Urinary bladder (tissue), 4 donors: ENCODE results near the gene CHCHD5. TPM values are rescaled to one million over a fixed set of nuclear protein-coding genes. Genes with fewer than 3 reads are reported as not detected.
"Not testable (repeated sequence)": the region's sequence is repeated elsewhere in the genome, so short reads cannot be mapped to it uniquely, and the experiment has no call there.

Source experiments
- DNase-seq: peaks from one replicate; pipeline ENCODE4 v3.0.0-alpha.2; 2015; ENCODE audit errors: extremely low spot score
- H3K27ac ChIP-seq: one replicate; pipeline ENCODE4 v1.5.1; 2013; ENCODE audit warnings: low read depth, mild to moderate bottlenecking, moderate library complexity
- H3K36me3 ChIP-seq: one replicate; pipeline ENCODE4 v1.6.1; 2013; ENCODE audit warnings: mild to moderate bottlenecking, moderate library complexity; ENCODE audit not compliant: insufficient read depth
- H3K4me1 ChIP-seq: one replicate; pipeline ENCODE4 v1.6.1; 2013; ENCODE audit warnings: mild to moderate bottlenecking, moderate library complexity; ENCODE audit not compliant: insufficient read depth
- H3K4me3 ChIP-seq: one replicate; pipeline ENCODE4 v1.5.1; 2013; ENCODE audit warnings: low read depth, low read length
- WGBS: extraction: QIAGEN DNeasy Blood & Tissue Kit; methylation state at CpG from one replicate; pipeline ENCODE4 v1.1.7; 2013; 5-methylcytosine and 5-hydroxymethylcytosine counted together
- polyA plus RNA-seq: library from polyadenylated mRNA; stranded (reverse); fragments of 200-250 nt; gene quantifications from one replicate; pipeline ENCODE4 v1.2.3, GENCODE V29; 2013
- total RNA-seq: library from RNA; depleted of rRNA; stranded (reverse); fragments of >200 nt; gene quantifications from one replicate; pipeline ENCODE4 v1.2.3, GENCODE V29; 2014
- donor health status: healthy with polysubstance abuse.
- donor health status: healthy.

CHCHD5 gene
- total and polyA plus RNA-seq, 2 donors: 3.4 to 46.0 TPM

GRCh38 chr2:112602917-112603316 lies 18.5 kb downstream of the CHCHD5 start:
- 89% methylated on average over 3 of the region's 3 CpGs for WGBS
- Histone ChIP-seq H3K36me3 (no peaks in the 10 kb centered on the region), H3K27ac (no peak overlapping the region), H3K4me1 (no peaks in the 10 kb centered on the region), H3K4me3 (no peak overlapping the region)
- no peak for DNase-seq

DNA sequence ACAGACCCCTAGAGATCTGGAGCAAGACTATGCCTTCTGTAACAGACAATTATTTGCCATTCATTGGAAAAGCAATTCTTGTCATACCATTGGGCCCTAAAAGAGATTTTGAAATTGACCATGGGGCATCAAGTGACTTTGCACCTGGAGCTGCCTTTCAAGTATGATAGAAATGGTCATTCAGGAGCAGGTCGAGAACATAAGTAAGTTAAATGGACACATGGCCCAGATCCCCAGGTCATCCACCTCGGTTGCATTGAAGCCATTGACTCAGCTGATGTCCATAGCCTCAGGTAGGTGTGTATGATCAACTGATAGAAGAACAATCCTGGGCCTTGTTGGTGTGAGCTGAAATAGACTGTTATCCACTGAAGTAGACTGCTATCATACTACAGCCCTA lies 19.3 kb downstream of the CHCHD5 start:
- Histone ChIP-seq H3K27ac (no peak overlapping the region), H3K36me3 (no peaks in the 10 kb centered on the region), H3K4me3 (no peak overlapping the region), H3K4me1 (no peaks in the 10 kb centered on the region)
- DNase-seq: no peak
- 81% methylated on average over 2 of the region's 2 CpGs for WGBS

DNA sequence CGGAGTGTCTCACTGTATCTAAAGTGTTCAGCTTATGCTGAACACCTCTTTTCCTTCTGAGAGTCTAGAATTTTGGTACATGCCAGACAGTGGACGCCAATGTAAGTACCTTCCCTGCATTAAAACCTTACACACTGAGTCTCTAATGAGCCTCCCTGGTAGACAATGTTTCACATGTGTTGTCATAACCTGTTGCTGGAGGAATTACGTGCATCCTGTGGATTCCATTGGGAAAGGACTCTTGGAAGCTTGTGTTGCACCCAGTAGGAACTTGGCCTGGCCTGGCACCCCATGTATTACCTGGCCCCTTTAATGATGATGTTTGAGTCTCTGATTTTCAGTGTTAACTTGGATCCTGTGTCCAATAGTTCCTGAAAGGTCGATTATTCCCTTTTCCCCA lies 20.5 kb downstream of the CHCHD5 start:
- no peak for DNase-seq

GRCh38 chr2:112605926-112606325 lies 21.5 kb downstream of the CHCHD5 start:
- no peaks in the 10 kb centered on the region for H3K36me3 ChIP-seq
- 81% methylated on average over 5 of the region's 5 CpGs for WGBS
- no peak overlapping the region for H3K4me3 ChIP-seq
- H3K4me1 ChIP-seq: no peaks in the 10 kb centered on the region
- DNase-seq: no peak
- H3K27ac ChIP-seq: no peak overlapping the region

More for the DNA sequence above, 20.5 kb downstream of the CHCHD5 start:
- 85% methylated on average over 4 of the region's 4 CpGs for WGBS
- no peaks in the 10 kb centered on the region for H3K4me1 ChIP-seq
- H3K4me3 ChIP-seq: no peak overlapping the region
- no peaks in the 10 kb centered on the region for H3K36me3 ChIP-seq
- H3K27ac ChIP-seq: no peak overlapping the region

- no peak overlapping the region for H3K27ac ChIP-seq
- no peaks in the 10 kb centered on the region for H3K36me3 ChIP-seq
- WGBS: 51% methylated on average over 4 of the region's 4 CpGs
- no peaks in the 10 kb centered on the region for H3K4me1 ChIP-seq
- DNase-seq: no peak
- H3K4me3 ChIP-seq: no peak overlapping the region
Measured at GRCh38 chr2:112606547-112606946, 22.1 kb downstream of the CHCHD5 start.

DNA sequence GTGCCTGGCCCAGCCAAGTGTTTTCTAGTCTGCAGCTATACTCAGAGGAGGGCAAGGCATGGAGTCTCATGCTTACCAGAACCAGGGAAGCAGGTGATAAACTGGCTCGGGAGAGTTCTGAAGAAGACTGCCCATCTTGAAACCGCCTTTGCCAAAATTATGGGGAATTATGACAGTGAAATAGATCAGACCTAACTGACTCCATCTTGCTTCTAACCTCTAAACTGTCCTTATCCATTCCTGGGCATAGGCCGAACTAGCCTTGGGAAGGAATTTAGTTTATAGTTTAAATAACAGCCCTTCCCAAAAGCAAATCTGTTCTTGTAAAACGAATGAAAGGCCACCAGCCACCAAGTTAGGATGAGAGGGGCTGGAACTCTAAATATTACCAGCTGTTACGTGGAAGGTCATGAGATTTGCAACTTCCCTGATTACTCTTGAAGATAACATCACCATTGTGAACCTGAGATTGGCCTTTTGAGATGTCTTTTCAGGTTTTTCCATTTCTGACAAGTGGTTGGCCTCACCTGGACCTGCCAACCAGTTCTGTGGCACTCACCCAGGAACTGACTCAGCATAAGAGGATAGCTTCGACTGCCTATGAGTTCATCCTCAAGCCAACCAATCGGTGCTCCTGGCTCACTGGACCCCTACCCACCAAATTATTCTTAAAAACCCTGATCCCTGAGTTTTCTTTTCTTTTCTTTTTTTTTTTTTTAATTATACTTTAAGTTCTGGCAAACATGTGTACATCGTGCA lies 23.4 kb downstream of the CHCHD5 start:
- H3K4me1 ChIP-seq: no peaks in the 10 kb centered on the region
- no peak for DNase-seq
- no peak overlapping the region for H3K4me3 ChIP-seq
- 83% methylated on average over 8 of the region's 8 CpGs for WGBS
- no peaks in the 10 kb centered on the region for H3K36me3 ChIP-seq
- H3K27ac ChIP-seq: no peak overlapping the region

DNA sequence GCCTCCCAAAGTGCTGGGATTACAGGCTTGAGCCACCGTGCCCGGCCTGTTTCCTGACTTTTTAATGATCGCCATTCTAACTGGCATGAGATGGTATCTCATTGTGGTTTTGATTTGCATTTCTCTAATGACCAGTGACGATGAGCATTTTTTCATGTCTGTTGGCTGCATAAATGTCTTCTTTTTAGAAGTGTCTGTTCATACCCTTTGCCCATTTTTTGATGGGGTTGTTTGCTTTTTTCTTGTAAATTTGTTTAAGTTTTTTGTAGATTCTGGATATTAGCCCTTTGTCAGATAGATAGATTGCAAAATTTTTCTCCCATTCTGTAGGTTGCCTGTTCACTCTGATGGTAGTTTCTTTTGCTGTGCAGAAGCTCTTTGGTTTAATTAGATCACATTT lies 24.9 kb downstream of the CHCHD5 start:
- H3K4me1 ChIP-seq, H3K36me3 ChIP-seq, H3K4me3 ChIP-seq, H3K27ac ChIP-seq, DNase-seq: not testable (repeated sequence)
- whole genome bisulfite sequencing: 94% methylated on average over 4 of the region's 4 CpGs

DNA sequence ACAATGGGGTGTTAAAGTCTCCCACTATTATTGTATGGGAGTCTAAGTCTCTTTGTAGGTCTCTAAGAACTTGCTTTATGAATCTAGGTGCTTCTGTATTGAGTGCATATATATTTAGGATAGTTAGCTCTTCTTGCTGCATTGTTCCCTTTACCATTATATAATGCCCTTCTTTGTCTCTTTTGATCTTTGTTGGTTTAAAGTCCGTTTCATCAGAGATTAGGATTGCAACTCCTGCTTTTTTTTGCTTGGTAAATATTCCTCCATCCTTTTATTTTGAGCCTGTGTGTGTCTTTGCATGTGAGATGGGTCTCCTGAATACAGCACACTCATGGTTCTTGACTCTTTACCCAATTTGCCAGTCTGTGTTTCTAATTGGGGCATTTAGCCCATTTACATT lies 27.9 kb downstream of the CHCHD5 start:
- DNase-seq, H3K4me3 ChIP-seq, H3K4me1 ChIP-seq, H3K27ac ChIP-seq, H3K36me3 ChIP-seq: not testable (repeated sequence)
- 76% methylated on average over 1 of the region's 1 CpG for WGBS

- Histone ChIP-seq H3K36me3 (no peaks in the 10 kb centered on the region), H3K4me3 (no peak overlapping the region), H3K4me1 (no peaks in the 10 kb centered on the region), H3K27ac (no peak overlapping the region)
- no peak for DNase-seq
- WGBS: 58% methylated on average over 13 of the region's 13 CpGs
Measured at GRCh38 chr2:112614201-112614840, 29.9 kb downstream of the CHCHD5 start.

DNA sequence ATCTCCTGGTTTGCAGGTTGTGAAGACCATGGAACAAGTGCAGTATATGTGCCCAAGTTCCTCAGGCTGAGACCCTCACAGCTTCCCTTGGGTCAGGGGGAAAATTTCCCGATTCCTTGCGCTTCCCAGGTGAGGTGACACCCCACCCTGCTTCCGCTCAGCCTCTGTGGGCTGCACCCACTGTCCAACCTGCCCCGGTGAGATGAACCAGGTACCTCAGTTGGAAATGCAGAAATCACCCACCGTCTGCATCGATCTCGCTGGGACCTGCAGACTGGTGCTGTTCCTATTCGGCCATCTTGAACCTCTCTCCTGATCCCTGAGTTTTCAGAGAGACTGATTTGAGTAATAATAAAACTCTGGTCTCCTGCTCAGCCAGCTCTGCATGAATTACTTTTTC lies 30.6 kb downstream of the CHCHD5 start:
- 93% methylated on average over 8 of the region's 8 CpGs for WGBS
- Histone ChIP-seq H3K36me3 (no peaks in the 10 kb centered on the region), H3K4me1 (no peaks in the 10 kb centered on the region), H3K27ac (no peak overlapping the region), H3K4me3 (no peak overlapping the region)
- no peak for DNase-seq

GRCh38 chr2:112615798-112616197 lies 31.4 kb downstream of the CHCHD5 start:
- 91% methylated on average over 2 of the region's 2 CpGs for WGBS
- not testable (repeated sequence) for H3K4me3 ChIP-seq, H3K36me3 ChIP-seq, DNase-seq, H3K4me1 ChIP-seq, H3K27ac ChIP-seq

GRCh38 chr2:112618383-112618782 lies 34.0 kb downstream of the CHCHD5 start:
- no peak for DNase-seq
- no peaks in the 10 kb centered on the region for H3K4me1 ChIP-seq
- WGBS: 78% methylated on average over 6 of the region's 6 CpGs
- H3K36me3 ChIP-seq: no peaks in the 10 kb centered on the region
- no peak overlapping the region for H3K4me3 ChIP-seq
- H3K27ac ChIP-seq: no peak overlapping the region

- Histone ChIP-seq H3K4me1 (no peaks in the 10 kb centered on the region), H3K27ac (no peak overlapping the region), H3K36me3 (no peaks in the 10 kb centered on the region), H3K4me3 (no peak overlapping the region)
- 78% methylated on average over 22 of the region's 22 CpGs for WGBS
- DNase-seq: no peak
Measured at GRCh38 chr2:112621790-112622527, 37.5 kb downstream of the CHCHD5 start.

DNA sequence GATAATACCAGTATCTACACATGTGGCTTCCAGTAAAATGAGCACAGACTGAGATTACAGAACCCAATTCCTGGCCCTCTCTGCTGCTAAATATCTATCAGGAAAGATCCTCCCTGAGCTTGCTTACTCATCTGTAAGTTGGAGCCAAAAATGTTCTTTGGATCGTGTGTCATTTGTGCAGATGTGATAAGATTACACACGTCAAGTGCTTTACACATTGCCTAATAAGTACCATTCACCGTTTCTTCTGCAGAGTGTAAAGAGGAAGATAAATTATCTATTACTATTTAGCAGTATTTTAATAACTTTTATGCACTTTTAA lies 38.1 kb downstream of the CHCHD5 start:
- Histone ChIP-seq H3K4me3 (no peak overlapping the region), H3K27ac (no peak overlapping the region), H3K4me1 (no peaks in the 10 kb centered on the region), H3K36me3 (no peaks in the 10 kb centered on the region)
- WGBS: 21% methylated on average over 3 of the region's 3 CpGs
- DNase-seq: no peak
